ENCODE results near the gene TBC1D17. TPM values are rescaled to one million over a fixed set of nuclear protein-coding genes. Genes with fewer than 3 reads are reported as not detected.

Gene TBC1D17
- total RNA-seq, 2 donors from 2014 or later: 27.9 to 31.7 TPM

DNA sequence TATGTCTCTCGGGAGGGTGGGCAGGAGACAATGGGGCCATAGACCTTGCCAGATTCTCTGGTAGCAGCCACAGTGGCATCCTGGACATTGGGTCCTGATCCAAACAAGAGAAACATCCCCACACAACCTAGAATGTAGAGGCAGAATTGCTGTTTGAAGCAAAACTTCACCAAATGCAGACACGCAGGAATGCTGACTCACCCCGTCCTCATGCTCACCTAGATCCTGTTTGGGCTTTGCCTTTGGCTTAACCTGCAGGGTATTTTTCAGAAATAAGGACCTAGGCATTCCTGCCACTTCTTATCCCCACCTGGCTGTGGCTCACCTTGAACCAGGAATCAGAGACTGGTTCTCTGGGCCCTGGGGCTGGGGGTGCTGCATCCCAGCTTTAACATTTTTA lies 7.3 kb downstream of the TBC1D17 start:
- Histone ChIP-seq H3K4me3 (no peak overlapping the region), H3K4me1 (ENCODE audit: control insufficient read depth in 1 of 2, low read depth in 2 of 2) (no peaks in the 10 kb centered on the region), H3K9me3 (no peaks in the 10 kb centered on the region), H3K36me3 (peaks cover 48% of the 10 kb centered on the region), H3K27ac (no peak overlapping the region), H3K27me3 (replicated peaks; ENCODE audit: insufficient read depth) (no peaks in the 10 kb centered on the region)
- TF ChIP-seq CTCF (IDR thresholded peaks at IDR 0.05): no peak
- ATAC-seq (ENCODE audit: insufficient number of reproducible peaks, low FRiP score, low read depth): no peak
- DNase-seq (ENCODE audit: low spot score): no peak

- Histone ChIP-seq H3K27ac (no peak overlapping the region), H3K9me3 (no peaks in the 10 kb centered on the region), H3K4me1 (ENCODE audit: control insufficient read depth in 1 of 2, low read depth in 2 of 2) (peaks cover 0 to 4% of the 10 kb centered on the region in 2 donors), H3K27me3 (replicated peaks; ENCODE audit: insufficient read depth) (no peaks in the 10 kb centered on the region), H3K36me3 (peaks cover 29% of the 10 kb centered on the region), H3K4me3 (no peak overlapping the region)
- no peak for TF ChIP-seq CTCF (IDR thresholded peaks at IDR 0.05)
- ATAC-seq (ENCODE audit: insufficient number of reproducible peaks, low FRiP score, low read depth) (no peak), DNase-seq (ENCODE audit: low spot score) (no peak)
These were observed 9.6 kb downstream of the TBC1D17 start for GRCh38 chr19:49887037-49887664.

DNA sequence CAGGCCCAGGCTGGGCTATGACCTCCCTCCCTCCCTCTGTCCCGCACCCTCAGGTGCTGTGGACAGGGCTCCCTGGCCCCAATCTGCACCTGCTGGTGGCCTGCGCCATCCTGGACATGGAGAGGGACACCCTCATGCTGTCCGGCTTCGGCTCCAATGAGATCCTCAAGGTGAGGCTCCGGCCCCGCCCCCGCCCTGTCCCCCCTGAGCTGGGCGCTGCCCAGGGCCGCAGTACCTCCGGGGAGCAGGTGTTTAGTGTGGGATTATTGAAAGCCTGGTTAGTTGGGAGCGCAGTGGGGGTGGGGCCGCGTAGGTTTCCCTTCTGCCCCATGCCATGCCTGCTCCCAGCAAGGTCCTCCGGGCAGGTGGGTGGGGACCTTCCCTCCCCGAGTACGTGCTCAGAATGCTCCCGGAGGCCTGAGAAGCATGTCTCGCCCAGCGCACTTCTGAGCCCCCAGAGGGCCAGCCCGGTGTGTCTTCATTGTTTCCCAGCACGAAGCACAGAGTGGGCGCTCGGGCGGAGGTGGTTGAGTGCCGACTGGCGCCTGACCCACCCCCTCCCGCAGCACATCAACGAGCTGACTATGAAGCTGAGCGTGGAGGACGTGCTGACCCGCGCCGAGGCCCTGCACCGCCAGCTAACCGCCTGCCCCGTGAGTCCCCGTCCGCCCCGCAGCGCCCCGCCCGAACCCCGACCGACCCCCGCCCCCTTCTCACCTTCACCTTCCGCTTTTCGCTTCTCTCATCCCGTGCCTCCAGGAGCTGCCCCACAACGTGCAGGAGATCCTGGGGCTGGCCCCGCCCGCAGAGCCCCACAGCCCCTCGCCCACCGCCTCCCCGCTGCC lies 10.4 kb downstream of the TBC1D17 start:
- Histone ChIP-seq H3K9me3 (no peaks in the 10 kb centered on the region), H3K27ac (no peak overlapping the region), H3K4me1 (ENCODE audit: control insufficient read depth in 1 of 2, low read depth in 2 of 2) (peaks cover 0 to 4% of the 10 kb centered on the region in 2 donors), H3K4me3 (no peak overlapping the region), H3K27me3 (replicated peaks; ENCODE audit: insufficient read depth) (no peaks in the 10 kb centered on the region), H3K36me3 (peaks cover 21% of the 10 kb centered on the region)
- no peak for TF ChIP-seq CTCF (IDR thresholded peaks at IDR 0.05)
- ATAC-seq (ENCODE audit: insufficient number of reproducible peaks, low FRiP score, low read depth): no peak
- DNase-seq (ENCODE audit: low spot score): no peak

DNA sequence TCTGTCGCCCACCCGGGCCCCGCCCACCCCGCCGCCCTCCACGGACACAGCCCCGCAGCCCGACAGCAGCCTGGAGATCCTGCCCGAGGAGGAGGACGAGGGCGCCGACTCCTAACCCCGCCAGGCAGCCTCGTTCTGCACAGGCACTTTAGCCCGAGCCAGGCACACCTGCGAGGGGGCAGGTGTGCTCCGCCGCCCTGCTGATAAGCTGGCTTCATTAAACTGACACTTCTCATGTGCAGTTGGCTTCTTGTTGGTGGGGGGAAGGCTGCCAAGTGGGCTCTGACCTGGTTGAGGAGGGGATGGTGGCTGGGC lies 11.0 kb downstream of the TBC1D17 start:
- H3K4me3 ChIP-seq: no peak overlapping the region
- no peaks in the 10 kb centered on the region for H3K9me3 ChIP-seq
- TF ChIP-seq CTCF (IDR thresholded peaks at IDR 0.05): no peak
- ATAC-seq (ENCODE audit: insufficient number of reproducible peaks, low FRiP score, low read depth) (no peak), DNase-seq (ENCODE audit: low spot score) (no peak)
- peaks cover 0 to 4% of the 10 kb centered on the region in 2 donors for H3K4me1 ChIP-seq (ENCODE audit: control insufficient read depth in 1 of 2, low read depth in 2 of 2)
- H3K27me3 ChIP-seq (replicated peaks; ENCODE audit: insufficient read depth): no peaks in the 10 kb centered on the region
- peaks cover 17% of the 10 kb centered on the region for H3K36me3 ChIP-seq
- no peak overlapping the region for H3K27ac ChIP-seq

DNA sequence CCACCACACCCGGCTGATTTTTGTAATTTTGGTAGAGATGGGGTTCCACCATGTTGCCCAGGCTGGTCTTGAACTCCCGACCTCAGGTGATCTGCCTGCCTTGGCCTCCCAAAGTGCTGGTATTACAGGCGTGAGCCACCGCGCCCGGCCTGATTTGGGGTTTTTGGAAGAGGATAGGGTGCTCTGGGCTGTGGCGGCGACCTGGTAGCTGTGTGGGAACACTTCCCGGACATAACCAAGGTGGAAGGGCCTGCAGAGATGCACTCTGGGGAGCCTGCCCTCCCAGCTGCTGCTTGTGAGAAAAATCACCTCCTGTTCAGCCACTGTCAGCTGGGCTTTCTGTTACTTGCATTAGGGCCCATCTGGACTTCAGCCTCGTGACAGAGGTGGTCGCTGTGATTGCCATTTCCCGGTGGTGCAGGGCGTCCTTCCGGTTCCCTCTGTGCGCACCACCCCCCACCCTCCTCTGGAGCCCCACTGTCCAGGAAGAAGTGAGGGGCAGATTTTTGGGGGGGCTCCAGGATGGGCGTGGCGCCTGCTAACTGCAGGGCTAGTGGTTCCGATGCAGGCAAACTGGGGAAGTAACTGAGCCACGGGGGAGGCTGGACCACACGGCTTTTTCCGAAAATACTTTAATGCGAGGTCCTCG lies 11.7 kb downstream of the TBC1D17 start:
- Histone ChIP-seq H3K9me3 (no peaks in the 10 kb centered on the region), H3K36me3 (peaks cover 10% of the 10 kb centered on the region), H3K4me1 (ENCODE audit: control insufficient read depth in 1 of 2, low read depth in 2 of 2) (peaks cover 0 to 4% of the 10 kb centered on the region in 2 donors), H3K4me3 (no peak overlapping the region), H3K27me3 (replicated peaks; ENCODE audit: insufficient read depth) (no peaks in the 10 kb centered on the region), H3K27ac (no peak overlapping the region)
- no peak for TF ChIP-seq CTCF (IDR thresholded peaks at IDR 0.05)
- no peak for DNase-seq (ENCODE audit: low spot score)
- ATAC-seq (ENCODE audit: insufficient number of reproducible peaks, low FRiP score, low read depth): no peak

Data from thoracic aorta (tissue), 2 donors.